ENCODE data around the gene PCDHA8. TPM values are rescaled to one million over a fixed set of nuclear protein-coding genes. Genes with fewer than 3 reads are reported as not detected.
A peak's percentile ranks its signal among the peaks of the same experiment; 100 is the strongest.

The PCDHA8 gene
- total and polyA plus RNA-seq, 7 donors = 0.01 to 0.12 TPM; not detected in 5

GRCh38 chr5:140877262-140877581, 36.2 kb downstream of the PCDHA8 start:
- no peak for DNase-seq
- ATAC-seq = no peak
- H3K36me3 ChIP-seq (ENCODE audit: insufficient read depth in 1 of 2, low read depth in 1 of 2) = no peaks in the 10 kb centered on the region
- peaks cover 0 to 42% (median 2%) of the 10 kb centered on the region in 3 donors for H3K27me3 ChIP-seq (ENCODE audit: insufficient read depth in 3 of 3, low read length in 2 of 3)
- intact Hi-C loops (cut with DNase I) = no loop called here
- H3K9me3 ChIP-seq = peaks cover 4% of the 10 kb centered on the region
- no peak overlapping the region for H3K27ac ChIP-seq
- H3K4me1 ChIP-seq = no peaks in the 10 kb centered on the region
- TF ChIP-seq CTCF (IDR thresholded peaks at IDR 0.05) = no peak
- no peak overlapping the region for H3K4me3 ChIP-seq
- 36 to 47% (median 42%) methylated on average over 37 of the region's 37 CpGs for WGBS, 3 donors

GRCh38 chr5:140881889-140882590, 41.1 kb downstream of the PCDHA8 start, which contains the start of gene PCDHA13:
PCDHA13 (plus strand) TSS chr5:140882124; CDS start chr5:140882269, 145 bp downstream.
- ATAC-seq (no peak), DNase-seq (no peak)
- intact Hi-C loops (cut with DNase I) = no loop called here
- WGBS, 3 donors = 9 to 13% (median 11%) methylated on average over 29 to 33 of the region's 35 CpGs
- no peaks in the 10 kb centered on the region for H3K36me3 ChIP-seq (ENCODE audit: insufficient read depth in 1 of 2, low read depth in 1 of 2)
- H3K9me3 ChIP-seq = peaks cover 4% of the 10 kb centered on the region
- H3K27me3 ChIP-seq (ENCODE audit: insufficient read depth in 3 of 3, low read length in 2 of 3) = peaks cover 0 to 15% (median 2%) of the 10 kb centered on the region in 3 donors
- H3K4me3 ChIP-seq = no peak within 1 kb of the TSS
- no peak within 1 kb of the TSS for H3K27ac ChIP-seq
- no peak for TF ChIP-seq CTCF (IDR thresholded peaks at IDR 0.05)
- H3K4me1 ChIP-seq = no peaks in the 10 kb centered on the region

- H3K36me3 ChIP-seq (ENCODE audit: insufficient read depth in 1 of 2, low read depth in 1 of 2) = no peaks in the 10 kb centered on the region
- 10 to 19% (median 16%) methylated on average over 12 of the region's 12 CpGs for WGBS, 3 donors
- H3K27ac ChIP-seq = no peak overlapping the region
- TF ChIP-seq CTCF (IDR thresholded peaks at IDR 0.05) = no peak
- no peak overlapping the region for H3K4me3 ChIP-seq
- intact Hi-C loops (cut with DNase I) = no loop called here
- H3K27me3 ChIP-seq (ENCODE audit: insufficient read depth in 3 of 3, low read length in 2 of 3) = peaks cover 0 to 14% (median 2%) of the 10 kb centered on the region in 3 donors
- no peak for ATAC-seq
- H3K4me1 ChIP-seq = no peaks in the 10 kb centered on the region
- H3K9me3 ChIP-seq = peaks cover under 1% of the 10 kb centered on the region
- no peak for DNase-seq
Measured at GRCh38 chr5:140882591-140882899, 41.6 kb downstream of the PCDHA8 start.

- H3K27ac ChIP-seq = no peak overlapping the region
- H3K4me1 ChIP-seq = no peaks in the 10 kb centered on the region
- ATAC-seq (no peak), DNase-seq (peak in 1 of 2 donors; percentile 46)
- H3K36me3 ChIP-seq (ENCODE audit: insufficient read depth in 1 of 2, low read depth in 1 of 2) = no peaks in the 10 kb centered on the region
- H3K27me3 ChIP-seq (ENCODE audit: insufficient read depth in 3 of 3, low read length in 2 of 3) = peaks cover 0 to 8% (median 2%) of the 10 kb centered on the region in 3 donors
- TF ChIP-seq CTCF (IDR thresholded peaks at IDR 0.05) = no peak
- intact Hi-C loops (cut with DNase I) = no loop called here
- H3K9me3 ChIP-seq = no peaks in the 10 kb centered on the region
- no peak overlapping the region for H3K4me3 ChIP-seq
- WGBS, 3 donors = 25 to 43% (median 41%) methylated on average over 41 of the region's 41 CpGs
Measured at GRCh38 chr5:140883373-140883772, 42.4 kb downstream of the PCDHA8 start.

Measured in psoas muscle (tissue), 8 donors.